Adipocyte (in vitro differentiated cells): ENCODE measurements around the gene HIGD1C.
A peak's percentile ranks its signal among the peaks of the same experiment; 100 is the strongest.

Experiments
- DNase-seq: peaks from one replicate; pipeline ENCODE4 v3.0.0-alpha.2; 2015; ENCODE audit warnings: low read depth
- H3K27me3 ChIP-seq: replicated peaks from 2 replicates; pipeline ENCODE4 v1.7.0; 2013; ENCODE audit warnings: mild to moderate bottlenecking, low read length, moderate library complexity; ENCODE audit not compliant: control insufficient read depth, insufficient read depth
- H3K36me3 ChIP-seq: 2 replicates; pipeline ENCODE4 v1.7.0; 2013; ENCODE audit warnings: low read length, mild to moderate bottlenecking, moderate library complexity; ENCODE audit not compliant: control insufficient read depth, insufficient read depth, severe bottlenecking
- H3K4me1 ChIP-seq: 2 replicates; pipeline ENCODE4 v1.7.0; 2013; ENCODE audit warnings: mild to moderate bottlenecking, low read length, moderate library complexity; ENCODE audit not compliant: control insufficient read depth, insufficient read depth
- H3K4me3 ChIP-seq: 2 replicates; pipeline ENCODE4 v1.7.0; 2013; ENCODE audit warnings: mild to moderate bottlenecking, low read length, moderate library complexity
- H3K9ac ChIP-seq: 2 replicates; pipeline ENCODE4 v1.7.0; 2013; ENCODE audit warnings: mild to moderate bottlenecking, low read length, moderate library complexity
- H3K9me3 ChIP-seq: 2 replicates; pipeline ENCODE4 v1.7.0; 2013; ENCODE audit warnings: mild to moderate bottlenecking, low read length, moderate library complexity; ENCODE audit not compliant: control insufficient read depth

HIGD1C gene

GRCh38 chr12:50985322-50985721 lies 33.0 kb downstream of the HIGD1C start:
- H3K27me3 ChIP-seq, result no peaks in the 10 kb centered on the region
- peak overlapping the region; percentile 82 for H3K9ac ChIP-seq
- H3K4me3 ChIP-seq, result peak overlapping the region; percentile 70
- H3K36me3 ChIP-seq, result peaks cover 9% of the 10 kb centered on the region
- H3K9me3 ChIP-seq, result no peaks in the 10 kb centered on the region
- H3K4me1 ChIP-seq, result peaks cover 54% of the 10 kb centered on the region
- peak; percentile 90 for DNase-seq

- Histone ChIP-seq H3K4me1 (peaks cover 46% of the 10 kb centered on the region), H3K36me3 (peaks cover 28% of the 10 kb centered on the region), H3K9me3 (no peaks in the 10 kb centered on the region), H3K27me3 (no peaks in the 10 kb centered on the region), H3K9ac (peak overlapping the region; percentile 82), H3K4me3 (peak overlapping the region; percentile 70)
- DNase-seq, result peak; percentile 85
Observed at GRCh38 chr12:50986966-50987737, 34.8 kb downstream of the HIGD1C start.

- Histone ChIP-seq H3K4me1 (peaks cover 46% of the 10 kb centered on the region), H3K36me3 (peaks cover 29% of the 10 kb centered on the region), H3K9ac (peak overlapping the region; percentile 82), H3K4me3 (no peak overlapping the region), H3K27me3 (no peaks in the 10 kb centered on the region), H3K9me3 (no peaks in the 10 kb centered on the region)
- DNase-seq, result peak; percentile 40
Observed at GRCh38 chr12:50988051-50988450, 35.7 kb downstream of the HIGD1C start.

- Histone ChIP-seq H3K9ac (no peak overlapping the region), H3K9me3 (no peaks in the 10 kb centered on the region), H3K27me3 (no peaks in the 10 kb centered on the region), H3K4me1 (peaks cover 46% of the 10 kb centered on the region), H3K36me3 (peaks cover 29% of the 10 kb centered on the region), H3K4me3 (no peak overlapping the region)
- DNase-seq, result no peak
Observed at GRCh38 chr12:50988871-50989270, 36.5 kb downstream of the HIGD1C start.

GRCh38 chr12:50990147-50990727 lies 37.9 kb downstream of the HIGD1C start:
- H3K4me1 ChIP-seq, result peaks cover 32% of the 10 kb centered on the region
- H3K36me3 ChIP-seq, result peaks cover 40% of the 10 kb centered on the region
- no peak for DNase-seq

GRCh38 chr12:50990791-50991190 lies 38.4 kb downstream of the HIGD1C start:
- Histone ChIP-seq H3K36me3 (peaks cover 46% of the 10 kb centered on the region), H3K27me3 (no peaks in the 10 kb centered on the region), H3K4me1 (peaks cover 26% of the 10 kb centered on the region), H3K9ac (no peak overlapping the region), H3K4me3 (no peak overlapping the region), H3K9me3 (no peaks in the 10 kb centered on the region)
- no peak for DNase-seq

More at GRCh38 chr12:50990147-50990727, 37.9 kb downstream of the HIGD1C start:
- Histone ChIP-seq H3K4me3 (no peak overlapping the region), H3K9ac (no peak overlapping the region), H3K27me3 (no peaks in the 10 kb centered on the region), H3K9me3 (no peaks in the 10 kb centered on the region)

GRCh38 chr12:50991291-50991690 lies 38.9 kb downstream of the HIGD1C start:
- Histone ChIP-seq H3K9me3 (no peaks in the 10 kb centered on the region), H3K36me3 (peaks cover 48% of the 10 kb centered on the region), H3K4me3 (no peak overlapping the region), H3K4me1 (peaks cover 21% of the 10 kb centered on the region), H3K27me3 (no peaks in the 10 kb centered on the region), H3K9ac (no peak overlapping the region)
- DNase-seq, result no peak

- no peak for DNase-seq
Observed at GRCh38 chr12:50992819-50993218, 40.5 kb downstream of the HIGD1C start.

GRCh38 chr12:50999093-50999492 lies 46.7 kb downstream of the HIGD1C start:
- H3K36me3 ChIP-seq, result peaks cover 28% of the 10 kb centered on the region

More at GRCh38 chr12:50992819-50993218, 40.5 kb downstream of the HIGD1C start:
- H3K9me3 ChIP-seq, result no peaks in the 10 kb centered on the region
- H3K36me3 ChIP-seq, result peaks cover 55% of the 10 kb centered on the region
- H3K4me1 ChIP-seq, result peaks cover 6% of the 10 kb centered on the region
- H3K4me3 ChIP-seq, result no peak overlapping the region
- H3K9ac ChIP-seq, result no peak overlapping the region
- no peaks in the 10 kb centered on the region for H3K27me3 ChIP-seq

GRCh38 chr12:51000245-51000644 lies 47.9 kb downstream of the HIGD1C start:
- peaks cover 26% of the 10 kb centered on the region for H3K36me3 ChIP-seq

More at GRCh38 chr12:50999093-50999492, 46.7 kb downstream of the HIGD1C start:
- Histone ChIP-seq H3K4me3 (no peak overlapping the region), H3K9ac (no peak overlapping the region), H3K4me1 (peaks cover 3% of the 10 kb centered on the region), H3K9me3 (no peaks in the 10 kb centered on the region), H3K27me3 (no peaks in the 10 kb centered on the region)
- DNase-seq, result no peak

GRCh38 chr12:51001799-51002198 lies 49.5 kb downstream of the HIGD1C start:
- Histone ChIP-seq H3K36me3 (peaks cover 21% of the 10 kb centered on the region), H3K9ac (no peak overlapping the region), H3K9me3 (no peaks in the 10 kb centered on the region), H3K27me3 (no peaks in the 10 kb centered on the region), H3K4me3 (no peak overlapping the region), H3K4me1 (peaks cover 3% of the 10 kb centered on the region)
- no peak for DNase-seq

More at GRCh38 chr12:51000245-51000644, 47.9 kb downstream of the HIGD1C start:
- no peaks in the 10 kb centered on the region for H3K27me3 ChIP-seq
- DNase-seq, result peak; percentile 31
- no peak overlapping the region for H3K4me3 ChIP-seq
- H3K9me3 ChIP-seq, result no peaks in the 10 kb centered on the region
- H3K9ac ChIP-seq, result no peak overlapping the region
- peaks cover 3% of the 10 kb centered on the region for H3K4me1 ChIP-seq
